PFSK-1 (cell line): ENCODE data around the gene UNCX.

ENCODE experiments used
- FOXP2 ChIP-seq: optimal IDR thresholded peaks from 2 replicates; pipeline ENCODE3; 2011; ENCODE audit warnings: borderline replicate concordance, control low read depth, inconsistent platforms; ENCODE audit not compliant: insufficient read depth; ENCODE audit errors: extremely low read length, extremely low read depth
- POLR2AphosphoS5 ChIP-seq: IDR thresholded peaks from 2 replicates; pipeline ENCODE4 v1.6.1; 2012; ENCODE audit warnings: low read depth, mild to moderate bottlenecking, control low read depth, low read length, moderate library complexity
- REST ChIP-seq, 2 experiments: IDR thresholded peaks; 2 replicates each; pipeline versions ENCODE4 v1.6.1 to v1.8.0; 2011 to 2012; ENCODE audit warnings: low read depth in 2 of 2, low read length in 2 of 2, control low read depth in 1 of 2, inconsistent platforms in 1 of 2, mild to moderate bottlenecking in 1 of 2, moderate library complexity in 1 of 2; ENCODE audit not compliant: insufficient read depth in 1 of 2
- SIN3A ChIP-seq: IDR thresholded peaks from 2 replicates; pipeline ENCODE4 v1.6.1; 2012; ENCODE audit warnings: mild to moderate bottlenecking, low read length, moderate library complexity, borderline replicate concordance; ENCODE audit not compliant: insufficient read depth
- TAF1 ChIP-seq: IDR thresholded peaks from 2 replicates; pipeline ENCODE4 v1.6.1; 2012; ENCODE audit warnings: low read length, control low read depth, borderline replicate concordance; ENCODE audit not compliant: insufficient read depth

The UNCX gene

GRCh38 chr7:1259621-1260243 lies 27.1 kb downstream of the UNCX start:
- TF ChIP-seq SIN3A (no peak), POLR2AphosphoS5 (no peak), REST (IDR thresholded peaks at IDR 0.05; ENCODE audit: insufficient read depth in 1 of 2, low read depth in 2 of 2, low read length in 2 of 2) (no peak), TAF1 (no peak), FOXP2 (no peak)

- TF ChIP-seq SIN3A (no peak), FOXP2 (no peak)
Measured at GRCh38 chr7:1260244-1260635, 27.6 kb downstream of the UNCX start.

- TF ChIP-seq REST (IDR thresholded peaks at IDR 0.05; ENCODE audit: insufficient read depth in 1 of 2, low read depth in 2 of 2, low read length in 2 of 2) (no peak), POLR2AphosphoS5 (no peak), TAF1 (no peak)
Measured at GRCh38 chr7:1262441-1262840, 29.8 kb downstream of the UNCX start.

GRCh38 chr7:1263391-1263951 lies 30.8 kb downstream of the UNCX start:
- TF ChIP-seq REST (IDR thresholded peaks at IDR 0.05; ENCODE audit: insufficient read depth in 1 of 2, low read depth in 2 of 2, low read length in 2 of 2) (no peak), POLR2AphosphoS5 (no peak), SIN3A (no peak), TAF1 (no peak), FOXP2 (no peak)

GRCh38 chr7:1264345-1265280 lies 31.9 kb downstream of the UNCX start:
- TF ChIP-seq POLR2AphosphoS5 (no peak), FOXP2 (no peak), SIN3A (no peak), TAF1 (no peak), REST (IDR thresholded peaks at IDR 0.05; ENCODE audit: insufficient read depth in 1 of 2, low read depth in 2 of 2, low read length in 2 of 2) (no peak)
